GM08714 (cell line): ENCODE data around the gene VSNL1.
A peak's percentile ranks its signal among the peaks of the same experiment; 100 is the strongest.

Experiments
- H3K4me3 ChIP-seq: fragments of 200-500 bp; sonication (Bioruptor generic); 2 replicates; pipeline ENCODE4 v1.5.1; 2014; ENCODE audit warnings: mild to moderate bottlenecking, low read length, inconsistent platforms
- ZNF274 ChIP-seq: IDR thresholded peaks from 2 replicates; pipeline ENCODE4 v1.6.1; 2012; ENCODE audit warnings: mild to moderate bottlenecking, low read depth, low read length

Gene VSNL1

DNA sequence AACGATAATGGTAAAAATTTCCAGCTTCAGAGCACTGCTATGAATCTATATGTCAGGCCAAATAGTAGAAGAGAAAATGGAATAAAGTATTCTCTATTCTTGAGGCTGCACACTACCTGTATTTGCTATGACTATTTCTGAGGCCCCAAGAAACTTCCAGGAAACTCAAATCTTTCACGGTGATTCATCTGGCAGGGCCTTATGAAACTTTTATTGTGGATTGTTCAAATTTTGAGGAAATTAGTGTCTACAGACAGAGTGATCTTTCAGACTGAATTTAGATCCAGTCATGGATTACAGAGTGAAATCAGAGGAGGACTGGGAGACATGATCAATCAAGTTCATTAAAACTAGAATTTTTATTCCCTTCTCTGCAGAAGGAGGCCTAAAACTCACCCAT lies 4.1 kb upstream of the VSNL1 start:
- H3K4me3 ChIP-seq: no peak overlapping the region
- no peak for TF ChIP-seq ZNF274

DNA sequence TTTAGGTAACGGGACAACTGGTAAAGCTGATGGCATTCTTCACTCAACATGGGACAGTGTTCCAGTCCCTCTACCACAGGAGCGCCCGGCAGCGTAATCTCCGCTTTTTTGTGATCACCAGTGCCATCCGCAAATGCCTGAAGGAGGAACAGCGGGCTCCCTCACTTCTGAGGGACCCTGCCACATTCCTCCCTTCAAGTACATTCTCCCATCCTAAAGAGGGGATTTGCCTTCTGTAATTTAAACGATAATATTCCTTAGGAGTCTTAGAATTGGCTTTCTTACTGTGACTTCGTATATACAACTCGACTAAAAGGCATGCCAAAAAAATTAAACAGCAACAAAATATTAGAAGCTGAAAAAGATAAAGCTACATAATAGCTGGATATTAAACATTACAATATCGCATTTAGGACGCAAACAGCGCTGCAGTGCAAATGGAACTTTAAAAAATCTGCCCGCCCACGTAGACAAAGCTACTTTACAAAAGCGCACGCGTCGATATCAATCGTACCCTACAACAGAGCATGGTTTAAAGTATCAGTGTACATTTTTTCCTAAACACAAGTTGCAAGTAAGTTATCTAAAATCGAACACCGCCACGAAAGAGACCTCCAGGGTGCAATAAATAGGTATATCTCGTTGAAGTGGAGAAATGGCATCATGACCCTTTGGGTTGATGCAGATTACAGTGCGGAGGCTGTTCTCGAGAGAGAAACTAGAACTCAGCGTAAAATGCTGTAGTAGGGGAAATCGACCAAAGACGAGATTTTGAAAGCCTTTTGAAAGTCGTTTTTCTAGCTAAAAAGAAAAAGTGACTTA lies 2.3 kb upstream of the VSNL1 start:
- H3K4me3 ChIP-seq: peak overlapping the region; percentile 44
- TF ChIP-seq ZNF274: no peak

DNA sequence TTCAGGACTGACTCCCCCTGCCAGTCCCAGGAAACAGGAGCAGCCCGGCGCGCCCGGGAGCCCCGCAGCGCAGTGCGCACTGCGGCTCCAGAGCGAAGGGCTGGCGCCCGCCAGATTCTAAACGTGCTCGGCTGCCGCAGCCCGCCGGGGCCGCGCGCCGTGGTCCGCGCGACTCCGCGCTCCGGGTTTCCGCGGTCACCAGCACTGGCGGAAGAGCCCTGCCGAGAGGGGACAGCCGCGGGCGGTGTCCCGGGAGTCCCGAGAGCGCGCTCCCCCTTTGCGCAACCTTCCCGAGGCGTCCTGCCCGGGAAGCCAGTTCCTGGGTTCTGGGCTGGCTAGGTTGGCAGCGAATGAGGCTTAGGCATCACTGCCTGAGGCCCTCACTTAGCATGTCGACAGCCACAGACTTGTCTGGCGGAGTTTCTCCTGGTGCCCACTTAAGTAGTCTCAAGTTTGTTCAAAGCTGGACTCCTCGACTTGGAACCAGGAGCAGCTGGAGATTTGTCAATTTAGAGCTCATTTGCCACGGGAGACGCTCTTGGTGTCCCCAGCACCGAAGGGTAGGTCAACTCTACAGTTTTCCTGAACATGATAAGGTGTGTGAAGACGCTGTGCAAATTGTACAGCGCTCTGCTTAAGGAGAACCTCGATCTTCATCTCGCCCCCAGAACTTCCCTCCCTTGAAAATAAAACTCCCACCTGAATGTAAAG lies 1.5 kb upstream of the VSNL1 start:
- no peak for TF ChIP-seq ZNF274
- peak overlapping the region; percentile 44 for H3K4me3 ChIP-seq

DNA sequence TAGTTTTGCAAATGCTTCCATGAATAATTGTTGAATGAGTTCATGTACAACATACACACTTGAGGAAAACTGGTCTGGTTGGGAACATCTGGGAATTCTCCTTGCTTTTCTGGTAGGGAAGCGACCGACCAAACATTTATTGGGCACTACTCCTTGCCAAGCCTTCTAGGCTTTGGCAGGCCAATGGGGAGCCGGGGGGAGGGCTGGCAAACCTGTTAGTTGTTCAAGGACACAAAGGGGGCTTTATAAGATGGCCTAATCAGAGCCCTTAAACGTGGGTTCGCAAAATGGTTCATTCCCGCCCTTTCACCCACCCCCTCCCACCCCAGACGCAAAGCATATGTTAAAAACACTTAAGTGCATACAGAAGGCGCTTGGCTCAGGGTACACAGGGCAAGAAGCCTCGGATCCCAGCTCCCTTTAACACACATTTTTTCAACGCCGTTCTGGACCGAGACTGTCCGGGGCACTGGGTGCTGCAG lies 844 bp upstream of the VSNL1 start:
- TF ChIP-seq ZNF274: no peak
- H3K4me3 ChIP-seq: no peak overlapping the region

DNA sequence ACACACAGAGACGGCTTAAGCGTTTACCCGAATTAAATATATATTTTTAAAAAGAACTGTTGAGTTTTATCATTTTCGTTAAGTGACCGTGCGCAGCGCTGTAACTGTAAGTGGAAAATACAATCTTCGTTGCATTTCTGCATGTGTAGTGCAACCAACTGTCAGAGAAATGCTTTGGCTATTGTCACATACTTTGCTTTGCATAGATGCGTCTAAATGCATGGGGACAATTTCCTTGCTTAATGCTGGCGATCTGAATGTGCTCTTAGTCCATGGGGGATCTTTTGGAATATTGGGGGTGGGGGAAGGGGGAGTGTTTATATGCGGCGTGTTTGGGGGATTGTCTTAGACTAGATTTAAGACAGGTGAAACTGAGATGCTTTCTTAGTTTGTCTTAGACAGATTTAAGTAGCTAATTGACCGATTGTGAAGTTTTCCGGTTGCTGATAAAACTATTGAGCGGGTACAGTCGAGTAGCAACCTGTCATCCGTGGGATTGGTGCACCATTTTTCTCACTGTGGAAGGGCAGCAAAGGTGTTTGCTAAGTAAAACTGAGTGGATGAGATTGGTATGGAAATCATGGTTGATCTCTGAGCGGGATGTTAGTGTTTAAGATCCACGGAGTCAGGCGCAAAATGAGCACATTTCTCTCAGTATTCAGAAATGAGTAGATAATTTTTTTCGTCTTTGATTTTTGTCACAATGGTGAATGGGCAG lies 476 bp downstream of the VSNL1 start:
- H3K4me3 ChIP-seq: no peak overlapping the region; the same call in none of the 2 replicates
- TF ChIP-seq ZNF274: no peak

DNA sequence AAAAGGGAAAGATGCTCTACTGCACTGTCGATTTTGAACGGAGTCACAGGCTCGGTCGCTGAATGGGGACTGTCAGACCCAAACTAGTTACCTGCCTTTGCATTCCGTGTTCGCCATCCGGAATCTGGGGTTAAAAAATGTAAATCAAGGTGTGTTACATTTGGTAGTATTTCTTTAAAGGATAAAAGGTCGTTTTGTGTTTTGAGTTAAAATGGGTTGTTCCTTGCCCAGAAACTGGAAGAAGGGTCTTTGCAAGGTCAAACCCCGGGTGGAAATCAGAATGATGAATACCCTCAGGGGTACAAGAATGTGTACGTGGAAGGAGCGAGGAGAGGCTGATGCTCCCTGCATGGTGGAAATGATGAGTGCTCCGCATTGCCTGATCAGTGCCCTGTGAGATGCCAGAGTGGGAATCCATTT lies 1.0 kb downstream of the VSNL1 start:
- H3K4me3 ChIP-seq: no peak overlapping the region; the same call in 1 of the 2 replicates
- TF ChIP-seq ZNF274: no peak

DNA sequence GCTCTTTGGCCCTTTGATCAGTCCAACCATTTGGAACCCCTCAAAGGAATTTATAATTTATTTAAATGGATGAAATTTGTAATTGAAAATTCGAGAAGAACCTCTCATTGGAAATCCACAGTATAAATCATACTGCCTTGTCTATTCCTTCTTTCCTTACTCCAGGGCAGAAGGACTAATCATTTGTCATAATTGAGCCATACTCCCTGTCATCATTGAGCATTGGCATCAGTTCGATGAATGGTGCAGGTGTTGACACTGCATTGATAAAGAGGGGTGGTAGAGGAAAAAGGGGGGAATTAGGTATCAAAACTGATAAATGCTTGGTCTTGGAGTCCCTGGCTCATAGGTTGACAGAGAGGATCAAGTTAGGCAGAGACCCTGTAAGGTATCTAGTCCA lies 2.0 kb downstream of the VSNL1 start:
- TF ChIP-seq ZNF274: no peak
- no peak overlapping the region for H3K4me3 ChIP-seq

DNA sequence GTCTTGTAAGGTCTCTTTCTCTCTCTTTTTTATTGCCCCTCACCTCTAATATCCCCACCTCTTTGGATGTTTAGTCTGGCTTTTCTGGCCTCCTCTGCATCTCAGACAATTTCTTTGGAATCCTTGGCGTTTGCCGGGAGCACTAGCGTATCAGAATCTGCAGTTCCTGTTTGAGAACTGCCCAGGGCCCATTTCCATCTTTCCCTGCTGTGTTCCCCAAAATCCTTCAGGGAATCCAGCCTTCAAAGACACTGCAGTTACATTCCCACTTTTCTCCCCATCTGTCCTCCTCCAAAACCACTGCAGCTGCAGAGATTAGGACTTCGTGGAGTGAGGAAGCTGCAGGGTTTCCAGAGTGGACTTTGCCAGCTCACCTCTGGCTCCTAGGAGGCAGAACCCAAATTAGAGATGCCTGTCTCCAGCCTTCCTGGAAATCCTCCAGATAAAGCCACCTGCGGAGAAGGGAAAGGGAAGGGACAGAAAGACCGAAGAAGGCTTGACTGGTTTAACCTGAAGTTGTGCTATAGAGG lies 2.7 kb downstream of the VSNL1 start:
- TF ChIP-seq ZNF274: no peak
- H3K4me3 ChIP-seq: no peak overlapping the region

DNA sequence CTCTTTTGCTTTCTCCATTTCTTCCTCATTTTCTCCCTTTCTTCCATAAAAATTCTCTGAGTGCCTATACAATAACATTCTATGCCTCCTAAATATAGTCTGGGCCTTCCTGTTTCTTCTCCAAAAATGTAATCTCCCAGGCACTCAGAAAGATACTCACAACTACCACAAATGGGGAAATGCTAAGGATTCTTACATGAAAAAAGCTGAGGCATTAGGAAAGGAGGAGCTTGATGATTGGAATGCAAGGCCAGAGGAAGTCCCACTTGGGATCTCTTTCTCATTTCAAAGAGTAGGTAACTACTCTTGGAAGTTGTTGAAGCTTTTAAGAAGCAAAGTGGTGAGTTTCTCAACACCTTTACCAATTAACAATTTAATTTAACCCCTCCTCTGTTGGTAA lies 3.4 kb downstream of the VSNL1 start:
- TF ChIP-seq ZNF274: no peak
- no peak overlapping the region for H3K4me3 ChIP-seq

DNA sequence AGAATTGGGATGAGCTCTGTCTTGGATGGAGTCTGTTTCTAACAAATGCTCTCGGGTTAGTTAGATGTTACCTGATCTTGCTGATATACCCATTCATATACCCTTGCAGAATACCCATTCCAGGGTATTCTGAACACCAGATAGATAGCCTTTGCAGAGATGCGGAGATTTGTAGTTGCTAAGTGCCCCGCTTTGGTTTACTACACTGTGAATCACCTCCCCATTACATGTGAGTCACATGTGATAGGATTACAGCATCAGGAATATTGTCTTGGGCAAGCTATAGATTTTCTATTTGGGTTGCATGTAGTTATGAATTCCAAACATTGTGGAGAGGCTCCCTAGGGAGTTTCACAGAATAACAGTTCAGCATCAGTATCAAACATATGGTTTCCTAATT lies 3.8 kb downstream of the VSNL1 start:
- TF ChIP-seq ZNF274: no peak
- H3K4me3 ChIP-seq: no peak overlapping the region

DNA sequence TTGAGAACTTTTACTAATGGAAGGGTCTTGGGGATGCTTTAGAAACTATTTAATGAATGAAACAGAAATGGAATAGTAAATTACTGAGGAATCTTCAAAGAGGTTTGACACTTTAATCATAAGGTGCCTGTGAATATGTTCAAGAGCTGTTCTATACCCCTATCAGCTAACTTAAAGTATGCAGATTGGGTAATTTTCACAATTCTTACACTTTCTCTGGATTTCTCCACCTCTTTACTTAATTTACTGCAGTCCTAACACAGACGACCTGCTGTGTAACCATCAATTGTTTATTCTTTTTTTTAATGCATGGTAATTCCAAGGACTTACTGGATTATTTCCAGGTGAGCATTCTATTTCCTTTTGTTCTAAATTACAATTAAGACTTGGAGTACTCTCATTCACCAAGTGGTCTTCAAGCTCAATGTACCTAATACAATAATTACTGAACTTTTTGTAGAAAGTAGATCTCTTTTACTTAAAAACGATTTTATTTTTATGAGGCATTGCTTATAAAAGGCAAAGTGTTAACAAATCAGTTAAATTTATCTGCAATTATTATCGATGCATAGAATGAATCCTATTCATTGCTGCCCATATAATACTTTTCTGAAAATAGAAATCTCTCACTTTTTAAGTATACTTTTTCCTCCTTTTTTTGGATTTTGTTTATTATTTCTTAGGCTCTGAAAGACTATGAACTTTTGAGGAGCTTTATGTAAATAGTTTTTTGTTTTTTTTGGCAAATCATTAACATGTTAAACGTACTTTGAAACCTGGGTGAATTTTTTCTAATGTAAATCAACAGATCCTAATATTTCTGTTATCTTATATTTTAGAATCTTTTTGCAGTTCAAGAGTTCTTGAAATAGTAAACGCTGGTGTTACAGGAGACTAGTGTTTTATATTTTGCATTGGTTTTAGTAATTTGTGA lies 5.5 kb downstream of the VSNL1 start:
- no peak for TF ChIP-seq ZNF274

DNA sequence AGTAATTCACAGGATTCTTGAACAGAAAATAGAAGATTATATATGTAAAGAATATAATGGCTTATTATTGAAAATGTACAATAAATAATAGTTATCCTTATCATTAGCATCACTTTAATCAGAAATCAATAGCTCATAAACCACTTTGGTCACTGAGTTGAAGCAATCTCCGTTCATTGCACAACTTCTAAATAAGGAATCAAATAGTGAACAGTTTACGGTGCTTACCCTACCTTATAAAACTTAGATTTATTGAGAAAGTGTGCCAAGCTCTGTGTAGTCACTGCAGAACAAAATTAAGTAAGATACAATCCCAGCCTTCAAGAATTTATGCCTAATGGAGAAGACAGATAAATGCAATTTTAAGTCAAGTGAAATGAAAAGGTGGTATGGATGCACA lies 6.7 kb downstream of the VSNL1 start:
- no peak overlapping the region for H3K4me3 ChIP-seq
- TF ChIP-seq ZNF274: no peak

More for the DNA sequence above, 5.5 kb downstream of the VSNL1 start:
- H3K4me3 ChIP-seq: no peak overlapping the region

DNA sequence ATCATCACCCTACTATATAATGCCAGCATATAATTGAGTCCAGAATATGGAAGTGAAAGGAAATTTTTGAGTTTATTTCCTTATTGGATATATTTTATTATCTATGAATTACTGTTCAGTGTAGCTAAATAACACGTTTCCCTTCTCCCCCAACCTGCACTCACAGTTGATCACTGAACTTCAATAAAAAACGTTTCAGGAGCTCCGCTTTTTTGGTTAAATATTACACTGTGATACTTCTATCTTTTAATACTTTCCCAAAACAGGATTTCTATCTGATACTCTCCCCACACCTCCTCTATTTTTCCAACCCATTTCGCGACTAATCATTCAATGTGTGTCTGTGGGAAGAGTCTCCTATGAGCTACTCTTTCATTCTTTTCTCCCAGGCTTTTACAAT lies 7.2 kb downstream of the VSNL1 start:
- no peak for TF ChIP-seq ZNF274
- no peak overlapping the region for H3K4me3 ChIP-seq
